ENCODE data around the gene LSM4. TPM values are rescaled to one million over a fixed set of nuclear protein-coding genes. Genes with fewer than 3 reads are reported as not detected.

Gene LSM4
- total and polyA plus RNA-seq, 2 of the 4 experiments (the other 2 are of a cell fraction), result 44.8 to 118 TPM

DNA sequence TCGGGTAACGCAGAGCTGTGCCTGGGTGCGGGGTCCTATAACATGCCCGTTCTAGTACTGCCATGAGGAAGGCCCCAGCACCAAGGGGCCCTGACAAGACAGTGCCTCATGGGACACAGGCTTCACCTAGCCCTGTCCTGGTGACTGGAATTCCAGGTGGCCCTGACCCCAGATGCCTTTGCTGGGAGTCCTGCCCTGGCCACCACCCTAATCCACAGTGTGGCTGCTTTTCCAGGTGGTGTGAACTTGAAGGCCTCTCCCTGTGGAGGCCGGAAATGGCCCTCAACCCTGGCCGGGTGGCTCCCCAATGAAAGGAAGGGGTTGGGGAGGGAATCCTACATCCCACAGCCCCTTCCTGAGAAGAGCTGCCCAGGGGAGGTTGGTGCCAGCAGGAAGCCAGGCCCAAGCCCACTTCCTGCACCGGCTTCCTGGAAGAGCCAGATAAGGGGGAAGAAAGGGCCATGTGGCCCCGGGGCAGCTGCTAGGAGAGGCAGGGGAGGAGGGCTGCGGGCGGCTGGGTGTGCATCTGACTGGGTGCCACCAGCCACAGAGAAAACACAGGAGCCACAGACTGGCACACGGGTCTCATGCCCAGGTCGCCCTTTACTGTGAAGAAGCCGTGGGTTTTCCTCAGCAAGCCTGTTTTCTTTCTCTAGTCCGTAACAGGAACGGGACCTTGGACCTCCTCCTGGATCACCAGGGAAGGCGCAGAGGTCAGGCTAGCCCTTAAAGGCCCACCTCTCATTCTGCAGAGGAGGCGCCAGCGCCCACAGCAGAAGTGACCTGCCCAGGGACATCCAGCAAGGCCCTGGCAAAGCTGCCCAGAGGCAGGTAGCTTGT lies 4.7 kb downstream of the LSM4 start:
- no peak for ATAC-seq (ENCODE audit: low read depth)
- BruUV-seq (replicated peaks), result no TSS peak
- DNase-seq, result no peak
- no peak for TF ChIP-seq CHD1 (IDR thresholded peaks at IDR 0.05; ENCODE audit: low read depth, low read length)
- TF ChIP-seq, protein P1, sequence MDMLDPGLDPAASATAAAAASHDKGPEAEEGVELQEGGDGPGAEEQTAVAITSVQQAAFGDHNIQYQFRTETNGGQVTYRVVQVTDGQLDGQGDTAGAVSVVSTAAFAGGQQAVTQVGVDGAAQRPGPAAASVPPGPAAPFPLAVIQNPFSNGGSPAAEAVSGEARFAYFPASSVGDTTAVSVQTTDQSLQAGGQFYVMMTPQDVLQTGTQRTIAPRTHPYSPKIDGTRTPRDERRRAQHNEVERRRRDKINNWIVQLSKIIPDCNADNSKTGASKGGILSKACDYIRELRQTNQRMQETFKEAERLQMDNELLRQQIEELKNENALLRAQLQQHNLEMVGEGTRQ (IDR thresholded peaks at IDR 0.05; ENCODE audit: low read depth, low read length), result no peak
- TF ChIP-seq, protein P2, sequence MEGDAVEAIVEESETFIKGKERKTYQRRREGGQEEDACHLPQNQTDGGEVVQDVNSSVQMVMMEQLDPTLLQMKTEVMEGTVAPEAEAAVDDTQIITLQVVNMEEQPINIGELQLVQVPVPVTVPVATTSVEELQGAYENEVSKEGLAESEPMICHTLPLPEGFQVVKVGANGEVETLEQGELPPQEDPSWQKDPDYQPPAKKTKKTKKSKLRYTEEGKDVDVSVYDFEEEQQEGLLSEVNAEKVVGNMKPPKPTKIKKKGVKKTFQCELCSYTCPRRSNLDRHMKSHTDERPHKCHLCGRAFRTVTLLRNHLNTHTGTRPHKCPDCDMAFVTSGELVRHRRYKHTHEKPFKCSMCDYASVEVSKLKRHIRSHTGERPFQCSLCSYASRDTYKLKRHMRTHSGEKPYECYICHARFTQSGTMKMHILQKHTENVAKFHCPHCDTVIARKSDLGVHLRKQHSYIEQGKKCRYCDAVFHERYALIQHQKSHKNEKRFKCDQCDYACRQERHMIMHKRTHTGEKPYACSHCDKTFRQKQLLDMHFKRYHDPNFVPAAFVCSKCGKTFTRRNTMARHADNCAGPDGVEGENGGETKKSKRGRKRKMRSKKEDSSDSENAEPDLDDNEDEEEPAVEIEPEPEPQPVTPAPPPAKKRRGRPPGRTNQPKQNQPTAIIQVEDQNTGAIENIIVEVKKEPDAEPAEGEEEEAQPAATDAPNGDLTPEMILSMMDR (conservative IDR thresholded peaks at IDR 0.05; ENCODE audit: low read depth, low read length), result no peak
- TF ChIP-seq MAZ (IDR thresholded peaks at IDR 0.05; ENCODE audit: borderline replicate concordance, low read depth, low read length), result no peak
- TF ChIP-seq RAD21 (IDR thresholded peaks at IDR 0.05; ENCODE audit: low read length), result no peak
- no peak for TF ChIP-seq RCOR1 (IDR thresholded peaks at IDR 0.05; ENCODE audit: insufficient replicate concordance, low read length)
- no peak for TF ChIP-seq NFE2L2 (IDR thresholded peaks at IDR 0.05; ENCODE audit: low read depth, low read length)
- TF ChIP-seq CEBPB (IDR thresholded peaks at IDR 0.05; ENCODE audit: low read depth, low read length), result no peak
- TF ChIP-seq SMC3 (IDR thresholded peaks at IDR 0.05; ENCODE audit: low read depth, low read length), result no peak
- no peak for TF ChIP-seq MAFK (IDR thresholded peaks at IDR 0.05; ENCODE audit: low read depth, low read length)
- no peak for TF ChIP-seq ELK1 (IDR thresholded peaks at IDR 0.05; ENCODE audit: borderline replicate concordance, low read depth, low read length)
- no peak for TF ChIP-seq FOS (IDR thresholded peaks at IDR 0.05; ENCODE audit: low read depth, low read length)
- no peak for TF ChIP-seq MXI1 (IDR thresholded peaks at IDR 0.05; ENCODE audit: borderline replicate concordance, low read depth, low read length)
- TF ChIP-seq RFX5 (IDR thresholded peaks at IDR 0.05; ENCODE audit: low read depth, low read length), result no peak
- TF ChIP-seq BHLHE40 (IDR thresholded peaks at IDR 0.05; ENCODE audit: low read depth, low read length), result no peak

More for the DNA sequence above, 4.7 kb downstream of the LSM4 start:
- Histone ChIP-seq H3K36me3 (ENCODE audit: control insufficient read depth, insufficient read depth, low read length) (peaks cover 12% of the 10 kb centered on the region), H3K4me3 (ENCODE audit: insufficient read depth, low read depth, low read length) (no peak overlapping the region), H2AFZ (replicated peaks; ENCODE audit: low read length, poor library complexity) (peak overlapping the region; percentile 18), H2BK15ac (ENCODE audit: low read depth, low read length) (no peak overlapping the region), H3K56ac (ENCODE audit: extremely low read depth, insufficient read depth, low read length) (no peak overlapping the region), H4K20me1 (ENCODE audit: insufficient read depth, low read length) (0 out of 2 replicates have a peak, but pooled peaks cover 3% of the 10 kb centered on the region), H2AK9ac (replicated peaks; ENCODE audit: low read depth, low read length, poor library complexity) (no peak overlapping the region), H3K79me1 (ENCODE audit: low read depth in 1 of 2, low read length in 2 of 2) (peaks cover 45 to 82% of the 10 kb centered on the region in 2 experiments), H2BK5ac (ENCODE audit: low read depth, low read length, poor library complexity, severe bottlenecking) (no peak overlapping the region), H2BK120ac (ENCODE audit: low read depth, low read length) (no peak overlapping the region), H3K9me1 (ENCODE audit: insufficient read depth, low read length) (peaks cover 11% of the 10 kb centered on the region), H2AK5ac (ENCODE audit: low read depth, low read length) (no peak overlapping the region), H3K4ac (ENCODE audit: low read depth, low read length) (no peak overlapping the region), H3K4me2 (ENCODE audit: low read depth, low read length) (no peak overlapping the region), H4K8ac (ENCODE audit: low read depth in 2 of 2, low read length in 2 of 2) (no peak overlapping the region), H3K4me1 (ENCODE audit: control insufficient read depth, insufficient read depth, low read length) (peaks cover 5% of the 10 kb centered on the region; the same call in 1 of the 2 replicates), H4K5ac (ENCODE audit: low read depth, low read length) (no peak overlapping the region), H3K9ac (ENCODE audit: low read depth, low read length) (no peak overlapping the region), H3K27ac (ENCODE audit: insufficient read depth, low read length) (no peak overlapping the region), H3K23ac (ENCODE audit: low read depth, low read length) (no peak overlapping the region), H3K9me3 (ENCODE audit: control insufficient read depth, insufficient read depth, low read length) (no peaks in the 10 kb centered on the region), H4K91ac (ENCODE audit: insufficient read depth, low read depth, low read length) (no peak overlapping the region), H3K18ac (ENCODE audit: low read depth, low read length) (no peak overlapping the region), H3K14ac (replicated peaks; ENCODE audit: low read depth, low read length) (no peak overlapping the region), H2BK20ac (ENCODE audit: low read depth, low read length) (no peak overlapping the region), H3K27me3 (ENCODE audit: control insufficient read depth, insufficient read depth, low read length) (no peaks in the 10 kb centered on the region)
- ChIA-PET CTCF (no interaction called here), POLR2A (ENCODE audit: unreplicated experiment) (no interaction called here)
- intact Hi-C loops (cut with micrococcal nuclease) (no loop called here), dilution Hi-C loops (cut with HindIII; ENCODE audit: low sequenced_read_pairs, unreplicated experiment) (no loop called here), in situ Hi-C loops (cut with MboI; ENCODE audit: low sequenced_read_pairs) (no loop called here)
- WGBS, 2 experiments (ENCODE audit: extremely low coverage in 2 of 2, insufficient read length in 1 of 2), result 94% methylated on average over 11 of the region's 18 CpGs; no CpG with 5 or more reads in 1 of the 2 experiments

Data from IMR-90 (cell line).